GM18507 (cell line): ENCODE measurements around the gene C2orf92.
"Not testable (repeated sequence)": the region's sequence is repeated elsewhere in the genome, so short reads cannot be mapped to it uniquely, and the experiment has no call there.

Experiments
- DNase-seq: peaks from one replicate; pipeline ENCODE4 v3.0.0; 2011; ENCODE audit warnings: low read depth; ENCODE audit not compliant: insufficient read length; ENCODE audit errors: extremely low spot score
- FAIRE-seq: peaks from 2 replicates; lab custom pipeline; 2011; peaks lifted over from hg19 to GRCh38; lab: Jason Lieb, UNC

The C2orf92 gene

DNA sequence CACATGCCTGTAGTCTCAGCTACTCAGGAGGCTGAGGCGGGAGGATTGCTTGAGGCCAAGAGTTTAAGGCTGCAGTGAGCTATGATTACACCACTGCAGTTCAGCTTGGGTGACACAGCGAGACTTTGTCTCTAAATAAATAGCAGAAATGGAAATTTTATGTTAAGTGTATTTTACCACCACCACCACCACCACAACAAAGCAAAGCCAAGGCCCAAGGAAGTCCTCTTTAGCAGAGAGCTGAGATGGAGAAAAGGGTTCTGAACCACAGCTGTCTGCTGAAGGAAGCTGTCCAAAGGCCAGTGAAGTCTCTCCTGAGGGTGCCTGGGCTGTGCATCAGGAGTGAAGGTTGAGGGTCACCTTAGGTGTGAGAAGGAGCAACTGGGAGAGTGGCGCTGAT lies 17.7 kb downstream of the C2orf92 start:
- DNase-seq, FAIRE-seq: not testable (repeated sequence)

DNA sequence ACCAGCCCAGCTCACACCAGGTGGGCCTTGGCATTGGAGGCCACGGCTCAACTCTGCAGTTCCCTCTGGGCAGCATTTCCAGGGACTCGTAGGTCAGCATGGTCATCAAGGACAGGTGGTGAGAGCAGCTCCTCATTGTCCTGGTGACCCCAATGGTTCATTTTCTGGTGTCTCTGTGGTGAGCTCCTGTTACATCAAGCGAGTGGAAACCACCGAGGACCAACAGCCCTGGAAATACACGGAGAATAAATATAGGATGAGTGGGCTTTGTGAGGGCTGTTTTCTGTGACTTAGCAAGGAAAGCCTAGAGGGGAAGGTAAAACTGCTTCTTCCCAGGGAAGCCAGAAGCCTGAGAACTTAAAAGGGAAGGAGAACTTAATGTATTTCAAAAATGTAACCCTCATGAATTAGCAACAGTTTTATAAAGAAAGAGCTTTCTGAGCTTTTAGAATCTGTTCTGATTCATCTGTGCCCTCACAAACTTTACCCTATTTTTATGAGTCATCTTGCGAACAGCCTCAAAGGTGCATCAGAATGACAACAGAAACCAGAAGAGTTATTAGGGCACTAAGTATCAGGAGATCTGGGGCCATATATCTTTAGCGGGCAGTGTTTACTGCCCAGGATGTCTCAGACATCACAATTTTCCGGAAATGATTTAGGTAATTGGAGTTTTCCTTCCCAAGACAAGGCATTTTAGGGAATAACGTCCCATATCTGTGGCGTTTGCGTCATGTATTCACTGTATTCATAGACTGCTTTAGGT lies 18.7 kb downstream of the C2orf92 start:
- FAIRE-seq: no peak
- DNase-seq: no peak

GRCh38 chr2:97691166-97691565 lies 21.7 kb downstream of the C2orf92 start:
- FAIRE-seq (no peak), DNase-seq (no peak)

- no peak for FAIRE-seq
- DNase-seq: no peak
These were observed 24.0 kb downstream of the C2orf92 start for GRCh38 chr2:97693476-97693875.

GRCh38 chr2:97695744-97696143 lies 26.2 kb downstream of the C2orf92 start:
- DNase-seq (no peak), FAIRE-seq (no peak)

- FAIRE-seq: peak; percentile 88
These were observed 28.0 kb downstream of the C2orf92 start for GRCh38 chr2:97697252-97698235.

GRCh38 chr2:97698530-97698929 lies 29.0 kb downstream of the C2orf92 start:
- FAIRE-seq (no peak), DNase-seq (no peak)

More at GRCh38 chr2:97697252-97698235, 28.0 kb downstream of the C2orf92 start:
- DNase-seq: peak; percentile 65

- FAIRE-seq: peak; percentile 59
- DNase-seq: no peak
These were observed 30.4 kb downstream of the C2orf92 start for GRCh38 chr2:97699765-97700444.

GRCh38 chr2:97701186-97701585 lies 31.7 kb downstream of the C2orf92 start:
- no peak for DNase-seq
- no peak for FAIRE-seq

DNA sequence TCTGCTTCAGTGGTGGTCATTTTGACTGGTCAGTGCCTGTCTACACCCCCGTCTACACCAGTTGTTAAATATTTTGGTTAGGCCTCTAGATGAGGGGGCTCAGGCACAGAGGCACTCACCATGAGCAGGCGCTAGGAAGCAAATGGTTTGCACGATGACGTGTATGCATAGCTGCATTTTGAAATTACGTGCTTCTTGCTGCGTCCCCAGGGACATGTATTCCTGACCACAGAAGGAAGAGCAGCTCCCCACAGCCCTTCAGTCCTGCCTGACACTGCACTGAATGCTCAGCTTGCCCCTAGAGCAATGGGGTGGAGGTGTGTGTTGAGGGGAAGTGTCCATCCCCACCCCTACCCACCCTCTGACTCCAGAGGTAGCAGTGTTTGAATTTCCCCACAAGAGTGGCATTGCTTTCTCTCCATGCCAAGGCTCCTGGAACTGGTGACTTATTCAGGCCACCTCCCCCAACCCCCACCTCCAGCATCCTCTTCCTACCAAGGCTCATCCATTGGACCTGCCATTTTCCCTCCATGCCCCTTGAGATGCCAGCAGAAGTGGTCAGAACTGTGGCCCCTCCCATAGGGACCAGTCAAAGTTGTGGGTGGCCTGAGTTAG lies 32.4 kb downstream of the C2orf92 start:
- no peak for FAIRE-seq
- no peak for DNase-seq

- no peak for DNase-seq
- no peak for FAIRE-seq
These were observed 33.4 kb downstream of the C2orf92 start for GRCh38 chr2:97702731-97703470.

GRCh38 chr2:97703741-97704140 lies 34.2 kb downstream of the C2orf92 start:
- FAIRE-seq: no peak
- DNase-seq: no peak

DNA sequence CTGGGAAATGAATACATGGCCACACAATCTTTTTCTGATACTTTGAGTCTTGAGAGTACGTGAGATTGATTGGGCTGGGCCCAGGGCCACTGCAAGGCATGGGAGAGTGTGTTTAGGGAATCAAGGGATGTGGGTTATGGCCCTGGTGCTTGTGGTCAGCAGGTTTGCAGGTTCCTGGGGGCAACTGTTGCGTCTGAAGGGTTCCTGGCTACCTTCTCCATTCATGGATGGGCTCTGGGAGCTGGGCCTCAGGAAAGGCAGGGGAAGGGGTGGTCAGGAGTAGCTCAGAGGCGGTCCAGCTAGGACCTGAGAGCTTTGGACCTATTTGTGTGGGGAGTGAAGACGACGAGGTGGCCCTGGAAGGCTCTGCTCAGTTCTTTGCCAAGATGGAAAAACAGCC lies 35.5 kb downstream of the C2orf92 start:
- DNase-seq (no peak), FAIRE-seq (no peak)

DNA sequence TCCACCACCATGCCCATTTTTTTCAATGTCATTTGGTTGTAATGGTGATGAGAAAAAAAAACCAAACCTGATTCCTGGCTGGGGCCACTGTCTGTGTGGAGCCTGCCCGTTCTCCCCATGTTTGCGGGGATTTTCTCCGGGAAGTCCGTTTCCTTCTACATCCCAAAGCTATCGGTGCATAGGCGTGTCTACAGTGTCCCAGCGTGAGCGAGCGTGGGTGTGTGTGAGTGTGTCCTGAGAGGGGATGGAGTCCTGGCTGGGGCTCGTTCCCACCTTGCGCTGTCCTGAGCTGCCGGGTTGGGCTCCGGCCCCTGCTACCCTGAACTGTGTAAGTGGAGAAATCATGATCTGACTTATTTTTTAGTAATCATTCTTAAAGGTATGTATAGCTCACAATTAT lies 36.6 kb downstream of the C2orf92 start:
- DNase-seq (no peak), FAIRE-seq (no peak)

GRCh38 chr2:97706708-97707345 lies 37.3 kb downstream of the C2orf92 start:
- no peak for FAIRE-seq
- DNase-seq: no peak

DNA sequence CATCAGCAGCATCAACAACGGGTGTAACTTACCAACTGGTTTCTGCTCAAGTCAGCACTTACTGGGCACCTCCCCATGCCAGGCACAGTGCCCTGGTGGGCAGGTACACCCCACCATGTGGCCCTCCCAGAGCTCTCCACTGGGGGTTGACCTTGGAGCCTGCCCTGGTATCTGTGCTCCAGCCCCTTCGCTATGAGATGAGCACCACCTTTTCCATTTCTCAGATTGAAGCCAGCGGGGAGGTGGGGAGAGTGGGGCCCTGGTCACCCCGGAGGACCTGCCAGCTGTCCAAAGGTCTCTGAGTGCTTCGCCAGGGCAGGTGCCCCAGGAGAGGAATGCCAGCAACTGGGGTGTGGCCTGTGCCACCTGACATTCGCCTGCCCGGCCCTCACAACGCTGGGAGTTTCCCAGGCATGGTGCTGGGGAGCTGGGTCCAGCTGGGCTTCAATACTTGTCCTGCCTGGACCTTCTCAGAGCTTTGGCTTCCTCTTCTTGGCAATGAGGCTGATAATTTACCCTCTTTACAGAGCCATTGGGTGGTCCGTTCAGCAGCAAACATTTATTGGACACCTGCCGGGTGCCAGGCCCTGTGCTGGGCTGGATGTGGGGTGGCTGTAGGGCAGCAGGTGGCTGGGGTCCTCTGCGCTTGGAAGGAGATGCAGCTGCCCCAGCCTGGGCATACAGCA lies 38.0 kb downstream of the C2orf92 start:
- FAIRE-seq (no peak), DNase-seq (no peak)

- DNase-seq (no peak), FAIRE-seq (no peak)
These were observed 38.5 kb downstream of the C2orf92 start for GRCh38 chr2:97708048-97708380.

DNA sequence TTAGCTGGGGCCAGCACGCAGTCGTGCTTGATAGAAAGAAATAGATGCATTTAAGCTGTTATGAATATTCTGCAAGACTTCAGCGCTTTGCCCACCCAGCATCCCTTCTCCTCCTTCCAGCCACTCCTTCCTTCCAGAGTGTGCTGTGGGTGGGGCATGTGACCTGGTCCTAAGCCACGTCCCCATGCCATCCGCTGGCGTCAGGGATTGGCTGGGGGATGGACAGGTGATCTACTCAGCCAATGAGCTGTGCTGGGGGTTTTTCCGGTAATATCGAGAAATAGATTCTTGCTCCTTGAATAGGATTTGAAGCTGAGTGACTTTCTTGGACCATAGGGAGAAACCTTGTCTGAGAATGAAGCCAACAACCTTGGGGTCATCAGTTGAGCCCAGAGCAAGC lies 39.1 kb downstream of the C2orf92 start:
- FAIRE-seq (no peak), DNase-seq (no peak)
